Heart left ventricle (tissue), 16 donors: ENCODE data around the gene ANKRD24. TPM values are rescaled to one million over a fixed set of nuclear protein-coding genes. Genes with fewer than 3 reads are reported as not detected.
"Not testable (repeated sequence)": the region's sequence is repeated elsewhere in the genome, so short reads cannot be mapped to it uniquely, and the experiment has no call there.

ENCODE experiments used
- ATAC-seq, 4 donors: fragments of 200-7000 bp; cut with Tn5 transposase; one replicate each; pipeline ENCODE4 v1.9.1; 2020 to 2022; ENCODE audit warnings: moderate library complexity in 4 of 4, mild to moderate bottlenecking in 3 of 4, moderate number of reproducible peaks in 1 of 4
- DNase-seq, 5 donors: peaks; one replicate each; pipeline ENCODE4 v3.0.0-alpha.2; 2020
- H3K27ac ChIP-seq, 12 donors: fragments of 200-600 bp; sonication (generic) in 4 of 12; one replicate each; pipeline versions ENCODE4 v1.5.0 to v1.8.0; 2016 to 2022; ENCODE audit warnings: mild to moderate bottlenecking in 2 of 12
- H3K27me3 ChIP-seq, 9 donors: fragments of 200-600 bp; sonication (generic) in 2 of 9; one replicate each; pipeline versions ENCODE4 v1.5.1 to v1.8.0; 2016 to 2022; ENCODE audit warnings: mild to moderate bottlenecking in 3 of 9
- H3K36me3 ChIP-seq, 9 donors: fragments of 200-600 bp; sonication (generic) in 2 of 9; one replicate each; pipeline versions ENCODE4 v1.5.0 to v1.8.0; 2018 to 2022; ENCODE audit warnings: mild to moderate bottlenecking in 2 of 9
- H3K4me1 ChIP-seq, 12 donors: fragments of 200-600 bp; sonication (generic) in 4 of 12; one replicate each; pipeline versions ENCODE4 v1.5.0 to v1.8.0; 2016 to 2022; ENCODE audit warnings: mild to moderate bottlenecking in 3 of 12
- H3K4me3 ChIP-seq, 12 donors: fragments of 200-600 bp; sonication (generic) in 4 of 12; one replicate each; pipeline versions ENCODE4 v1.5.0 to v1.8.0; 2017 to 2022; ENCODE audit warnings: mild to moderate bottlenecking in 9 of 12, moderate library complexity in 4 of 12
- H3K9me3 ChIP-seq, 12 donors: fragments of 200-600 bp; sonication (generic) in 4 of 12; one replicate each; pipeline versions ENCODE4 v1.5.0 to v1.8.0; 2016 to 2022; ENCODE audit warnings: mild to moderate bottlenecking in 1 of 12
- POLR2A ChIP-seq, 2 donors: fragments of 450-650 bp; IDR thresholded peaks; one replicate each; pipeline ENCODE4 v1.6.1; 2017; ENCODE audit warnings: antibody characterized with exemption in 2 of 2, mild to moderate bottlenecking in 2 of 2, moderate library complexity in 2 of 2
- WGBS, 4 donors: extraction: QIAGEN DNeasy Blood & Tissue Kit in 2 of 4; methylation state at CpG; one replicate each; pipeline versions ENCODE4 v1.1.5 to v1.1.7; 2013 to 2018; 5-methylcytosine and 5-hydroxymethylcytosine counted together
- intact Hi-C, 10 donors: fragments of 100-400 bp; cut with DNase I; formaldehyde crosslinking; loops; one replicate each; pipeline versions ENCODE4 v1.11.1 to v1.14.2; 2022
- polyA plus RNA-seq, 2 donors: library from polyadenylated mRNA; stranded (reverse); fragments of 200-250 nt; gene quantifications; one replicate each; pipeline ENCODE4 v1.2.3, GENCODE V29; 2013
- total RNA-seq, 9 donors: library from RNA; depleted of rRNA in 2 of 9; stranded (reverse); fragments of >200 nt in 2 of 9; fragmentation: NEBNext Ultra II Directional in 3 of 9; extraction: Animal tissue kit (Norgen Biotek cat#: 25700) in 3 of 9; gene quantifications; one replicate each; pipeline versions ENCODE4 v1.1.0 to v1.2.4, GENCODE V29; 2016 to 2023
- TF ChIP-seq, protein P1 (sequence below), 12 donors: fragments of 200-600 bp; sonication (generic) in 4 of 12; IDR thresholded peaks; one replicate each; pipeline versions ENCODE4 v1.5.0 to v1.8.0; 2018 to 2022; ENCODE audit warnings: antibody characterized with exemption in 12 of 12, mild to moderate bottlenecking in 5 of 12
- donor health status: ischemic (EF 13 %, LVEDD 7.1; RV severe dilation, severe dysfunction).
- donor health status: healthy with polysubstance abuse.
- donor health status: DM: no; HTN: yes; CAD: no.
- donor health status: DM: no; HTN: no; CAD: no.
- donor health status: ischemic (EF 25% LVEDD 6.9; RV normal size, moderate dysfunction).
- donor health status: ischemic (EF 25% LVEDD 5.7; RV mildly dilated, moderate dysfunction).
- donor health status: healthy.
- donor health status: DM: yes; HTN: yes; CAD: no.
- donor health status: ischemic (EF 35%, LVEDD 5.7; RV mildly dilated, moderate dysfunction).
- donor health status: nonischemic (EF 11% LVEDD 7.7; RV severe dilation, severe dysfunction).
- donor health status: DM: yes; HTN: yes; CAD: no.
- donor health status: PGD.
- donor health status: ischemic (EF 29% LVEDD 5.4; RV normal size, mild dysfunction).
- donor health status: nonischemic (EF 23%, LVEDD 6.1; RV moderate dilation, normal function).

Gene ANKRD24
- total and polyA plus RNA-seq, 11 donors = 0.12 to 1.4 (median 0.38) TPM; not detected in 3

DNA sequence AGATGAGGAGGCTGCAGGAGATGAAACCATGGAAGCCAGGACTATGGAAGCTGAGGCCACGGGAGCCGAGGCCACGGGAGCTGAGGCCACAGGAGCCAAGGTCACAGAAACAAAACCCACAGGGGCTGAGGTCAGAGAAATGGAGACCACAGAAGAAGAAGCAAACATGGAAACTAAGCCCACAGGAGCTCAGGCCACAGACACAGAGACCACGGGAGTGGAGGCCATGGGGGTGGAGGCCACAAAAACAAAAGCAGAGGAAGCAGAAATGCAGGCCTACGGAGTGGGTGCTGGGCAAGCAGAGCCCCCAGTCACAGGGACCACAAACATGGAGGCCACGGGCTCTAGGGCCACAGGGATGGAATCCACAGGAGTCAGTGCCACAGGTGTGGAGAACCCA is 34.4 kb downstream of the ANKRD24 start:
- WGBS, 4 donors = 78 to 85% (median 80%) methylated on average over 6 of the region's 6 CpGs
- intact Hi-C loops = no loop called here
- DNase-seq = no peak

DNA sequence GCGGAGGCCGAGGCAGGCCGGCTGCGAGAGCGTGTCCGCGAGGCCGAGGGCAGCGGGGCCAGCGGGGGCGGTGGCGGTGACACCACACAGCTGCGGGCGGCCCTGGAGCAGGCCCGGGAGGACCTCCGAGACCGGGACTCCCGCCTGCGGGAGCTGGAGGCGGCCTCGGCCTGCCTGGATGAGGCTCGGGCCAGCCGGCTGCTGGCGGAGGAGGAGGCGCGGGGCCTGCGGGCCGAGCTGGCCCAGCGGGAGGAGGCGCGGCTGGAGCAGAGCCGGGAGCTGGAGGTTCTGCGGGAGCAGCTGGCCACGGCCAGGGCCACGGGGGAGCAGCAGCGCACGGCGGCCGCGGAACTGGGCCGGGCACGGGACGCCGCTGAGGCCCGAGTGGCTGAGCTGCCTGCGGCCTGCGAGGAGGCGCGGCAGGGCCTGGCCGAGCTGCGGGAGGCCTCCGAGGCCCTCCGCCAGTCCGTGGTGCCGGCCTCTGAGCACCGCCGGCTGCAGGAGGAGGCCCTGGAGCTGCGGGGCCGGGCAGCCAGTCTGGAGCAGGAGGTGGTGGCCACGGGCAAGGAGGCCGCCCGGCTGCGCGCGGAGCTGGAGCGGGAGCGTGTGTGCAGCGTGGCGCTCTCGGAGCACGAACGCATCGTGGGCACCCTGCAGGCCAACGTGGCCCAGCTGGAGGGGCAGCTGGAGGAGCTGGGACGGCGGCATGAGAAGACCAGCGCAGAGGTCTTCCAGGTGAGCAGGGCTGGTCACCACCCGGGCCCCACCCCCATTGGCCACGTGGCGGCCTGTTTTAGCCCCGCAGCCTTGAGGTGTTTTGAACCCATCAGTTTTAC is 35.2 kb downstream of the ANKRD24 start:
- Histone ChIP-seq H3K4me3 (no peak overlapping the region), H3K27ac (no peak overlapping the region), H3K36me3 (no peaks in the 10 kb centered on the region), H3K9me3 (no peaks in the 10 kb centered on the region), H3K4me1 (no peaks in the 10 kb centered on the region), H3K27me3 (no peaks in the 10 kb centered on the region)
- intact Hi-C loops = no loop called here
- 92 to 95% (median 95%) methylated on average over 71 to 81 of the region's 81 CpGs for whole genome bisulfite sequencing, 4 donors
- TF ChIP-seq, protein P1, sequence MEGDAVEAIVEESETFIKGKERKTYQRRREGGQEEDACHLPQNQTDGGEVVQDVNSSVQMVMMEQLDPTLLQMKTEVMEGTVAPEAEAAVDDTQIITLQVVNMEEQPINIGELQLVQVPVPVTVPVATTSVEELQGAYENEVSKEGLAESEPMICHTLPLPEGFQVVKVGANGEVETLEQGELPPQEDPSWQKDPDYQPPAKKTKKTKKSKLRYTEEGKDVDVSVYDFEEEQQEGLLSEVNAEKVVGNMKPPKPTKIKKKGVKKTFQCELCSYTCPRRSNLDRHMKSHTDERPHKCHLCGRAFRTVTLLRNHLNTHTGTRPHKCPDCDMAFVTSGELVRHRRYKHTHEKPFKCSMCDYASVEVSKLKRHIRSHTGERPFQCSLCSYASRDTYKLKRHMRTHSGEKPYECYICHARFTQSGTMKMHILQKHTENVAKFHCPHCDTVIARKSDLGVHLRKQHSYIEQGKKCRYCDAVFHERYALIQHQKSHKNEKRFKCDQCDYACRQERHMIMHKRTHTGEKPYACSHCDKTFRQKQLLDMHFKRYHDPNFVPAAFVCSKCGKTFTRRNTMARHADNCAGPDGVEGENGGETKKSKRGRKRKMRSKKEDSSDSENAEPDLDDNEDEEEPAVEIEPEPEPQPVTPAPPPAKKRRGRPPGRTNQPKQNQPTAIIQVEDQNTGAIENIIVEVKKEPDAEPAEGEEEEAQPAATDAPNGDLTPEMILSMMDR (IDR thresholded peaks at IDR 0.05) = no peak
- TF ChIP-seq POLR2A (IDR thresholded peaks at IDR 0.05) = no peak
- no peak for ATAC-seq
- no peak for DNase-seq

More for the DNA sequence above, 34.4 kb downstream of the ANKRD24 start:
- TF ChIP-seq, protein P1 (IDR thresholded peaks at IDR 0.05) = no peak
- TF ChIP-seq POLR2A (IDR thresholded peaks at IDR 0.05) = no peak
- H3K36me3 ChIP-seq = no peaks in the 10 kb centered on the region
- H3K27ac ChIP-seq = no peak overlapping the region
- no peaks in the 10 kb centered on the region for H3K4me1 ChIP-seq
- no peaks in the 10 kb centered on the region for H3K27me3 ChIP-seq
- no peaks in the 10 kb centered on the region for H3K9me3 ChIP-seq
- no peak for ATAC-seq
- no peak overlapping the region for H3K4me3 ChIP-seq

GRCh38 chr19:4218523-4218922 is 36.0 kb downstream of the ANKRD24 start:
- WGBS, 4 donors = 88 to 94% (median 90%) methylated on average over 1 of the region's 1 CpG
- not testable (repeated sequence) for H3K36me3 ChIP-seq, DNase-seq

GRCh38 chr19:4220188-4220587 is 37.7 kb downstream of the ANKRD24 start:
- Histone ChIP-seq H3K4me3 (no peak overlapping the region), H3K27ac (no peak overlapping the region), H3K4me1 (no peaks in the 10 kb centered on the region), H3K9me3 (no peaks in the 10 kb centered on the region), H3K27me3 (no peaks in the 10 kb centered on the region), H3K36me3 (no peaks in the 10 kb centered on the region)
- WGBS, 4 donors = 91 to 97% (median 93%) methylated on average over 7 of the region's 7 CpGs
- ATAC-seq (no peak), DNase-seq (no peak)
- no peak for TF ChIP-seq POLR2A (IDR thresholded peaks at IDR 0.05)
- TF ChIP-seq, protein P1 (IDR thresholded peaks at IDR 0.05) = no peak
- intact Hi-C loops = no loop called here

More at GRCh38 chr19:4218523-4218922, 36.0 kb downstream of the ANKRD24 start:
- H3K4me3 ChIP-seq, ATAC-seq, H3K4me1 ChIP-seq, H3K27ac ChIP-seq, H3K27me3 ChIP-seq, intact Hi-C loops, H3K9me3 ChIP-seq: not testable (repeated sequence)
